PC-9 (cell line): ENCODE data around the gene INSIG2. TPM values are rescaled to one million over a fixed set of nuclear protein-coding genes. Genes with fewer than 3 reads are reported as not detected.
A peak's percentile ranks its signal among the peaks of the same experiment; 100 is the strongest.

Experiments
- BruUV-seq: library from RNA; stranded (reverse); fragments of 400-500 nt; replicated peaks from 2 replicates; lab custom pipeline; 2021; lab: Mats Ljungman, UMichigan
- CTCF ChIA-PET: fragments of 300-600 bp; sonication (Branson Sonifier 250); formaldehyde crosslinking; loops from one replicate; lab custom pipeline; 2022; ENCODE audit warnings: antibody characterized with exemption; lab: Charles Lee
- POLR2A ChIA-PET: fragments of 300-600 bp; sonication (Branson Sonifier 250); formaldehyde crosslinking; loops from one replicate; lab custom pipeline; 2022; ENCODE audit warnings: antibody characterized with exemption; ENCODE audit not compliant: unreplicated experiment; lab: Charles Lee
- DNase-seq, 2 experiments: peaks; one replicate each; pipeline versions ENCODE4 v3.0.0 to v3.0.0-alpha.2; 2015 to 2022; ENCODE audit warnings: mixed read lengths in 1 of 2
- H2AFZ ChIP-seq: fragments of 200-600 bp; sonication (generic); 2 replicates; pipeline ENCODE4 v1.8.1; 2017; ENCODE audit warnings: antibody characterized with exemption
- H3F3A ChIP-seq: fragments of 200-600 bp; sonication (generic); 2 replicates; pipeline ENCODE4 v1.8.1; 2017; ENCODE audit warnings: antibody characterized with exemption, mild to moderate bottlenecking, low read depth; ENCODE audit not compliant: insufficient read depth
- H3K27ac ChIP-seq: fragments of 200-600 bp; sonication (generic); 2 replicates; pipeline ENCODE4 v1.6.1; 2016; ENCODE audit warnings: mixed run types
- H3K27me3 ChIP-seq: fragments of 200-600 bp; sonication (generic); 2 replicates; pipeline ENCODE4 v1.6.1; 2016; ENCODE audit warnings: low read depth, mixed run types; ENCODE audit not compliant: insufficient read depth
- H3K36me3 ChIP-seq: fragments of 200-600 bp; sonication (generic); 2 replicates; pipeline ENCODE4 v1.6.1; 2016; ENCODE audit warnings: low read depth, mixed run types
- H3K4me1 ChIP-seq: fragments of 200-600 bp; sonication (generic); replicated peaks from 2 replicates; pipeline ENCODE4 v1.6.1; 2016; ENCODE audit warnings: mixed run types; ENCODE audit not compliant: insufficient read depth
- H3K4me2 ChIP-seq: fragments of 200-600 bp; sonication (generic); 2 replicates; pipeline ENCODE4 v1.6.1; 2017; ENCODE audit warnings: mixed run types
- H3K4me3 ChIP-seq: fragments of 200-600 bp; sonication (generic); 2 replicates; pipeline ENCODE4 v1.6.1; 2016; ENCODE audit warnings: mixed run types
- H3K79me2 ChIP-seq: fragments of 200-600 bp; sonication (generic); 2 replicates; pipeline ENCODE4 v1.6.1; 2017; ENCODE audit warnings: low read depth, mixed run types
- H3K9me2 ChIP-seq: fragments of 200-600 bp; sonication (generic); 2 replicates; pipeline ENCODE4 v1.8.1; 2017; ENCODE audit warnings: mild to moderate bottlenecking; ENCODE audit not compliant: insufficient read depth
- H3K9me3 ChIP-seq: fragments of 200-600 bp; sonication (generic); 2 replicates; pipeline ENCODE4 v1.8.1; 2016; ENCODE audit warnings: low read depth; ENCODE audit not compliant: insufficient read depth
- H4K20me1 ChIP-seq: fragments of 200-600 bp; sonication (generic); 2 replicates; pipeline ENCODE4 v1.8.1; 2017; ENCODE audit not compliant: insufficient read depth
- EZH2 ChIP-seq: fragments of 200-600 bp; sonication (generic); IDR thresholded peaks from 2 replicates; pipeline ENCODE4 v1.8.0; 2017; ENCODE audit warnings: antibody characterized with exemption, low read depth
- intact Hi-C: fragments of 100-400 bp; cut with micrococcal nuclease; formaldehyde crosslinking; loops from one replicate; pipeline ENCODE4 v1.10.0; 2022; ENCODE audit not compliant: unreplicated experiment
- total RNA-seq: library from RNA; stranded (reverse); gene quantifications from 2 replicates; pipeline ENCODE4 v1.2.3, GENCODE V29; 2021
- TF ChIP-seq, protein P1 (sequence below): fragments of 200-600 bp; sonication (generic); conservative IDR thresholded peaks from 2 replicates; pipeline ENCODE4 v1.6.1; 2017; ENCODE audit warnings: mixed run types, antibody characterized with exemption, mild to moderate bottlenecking, moderate library complexity

INSIG2 gene
- total RNA-seq, 1 experiment from 2014 or later, result 33.6 TPM

DNA sequence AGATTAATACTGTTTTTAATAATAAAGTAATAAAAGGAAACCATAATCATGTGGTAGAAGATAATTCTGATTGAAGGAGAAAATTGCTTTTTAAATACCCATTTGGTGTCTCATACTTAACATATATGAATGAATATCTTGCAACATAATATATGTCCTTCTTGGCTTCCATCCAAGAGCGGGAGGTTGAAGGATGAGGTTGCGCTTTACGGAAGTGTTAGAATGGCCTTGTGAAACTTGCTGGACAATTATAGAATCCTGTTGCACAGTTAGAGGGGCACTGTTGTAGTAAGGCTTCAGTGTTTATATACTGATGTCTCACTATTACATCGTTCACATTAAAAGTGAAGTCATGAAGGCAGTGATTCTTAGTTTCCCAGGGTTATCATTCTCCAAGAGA is 9.4 kb downstream of the INSIG2 start:
- no peaks in the 10 kb centered on the region for H3K9me2 ChIP-seq
- ChIA-PET CTCF (no interaction called here), POLR2A (no interaction called here)
- no peak overlapping the region for H3K4me3 ChIP-seq
- no peaks in the 10 kb centered on the region for H3K27me3 ChIP-seq
- H3F3A ChIP-seq, result peaks cover 6% of the 10 kb centered on the region; the same call in 1 of the 2 replicates
- TF ChIP-seq, protein P1, sequence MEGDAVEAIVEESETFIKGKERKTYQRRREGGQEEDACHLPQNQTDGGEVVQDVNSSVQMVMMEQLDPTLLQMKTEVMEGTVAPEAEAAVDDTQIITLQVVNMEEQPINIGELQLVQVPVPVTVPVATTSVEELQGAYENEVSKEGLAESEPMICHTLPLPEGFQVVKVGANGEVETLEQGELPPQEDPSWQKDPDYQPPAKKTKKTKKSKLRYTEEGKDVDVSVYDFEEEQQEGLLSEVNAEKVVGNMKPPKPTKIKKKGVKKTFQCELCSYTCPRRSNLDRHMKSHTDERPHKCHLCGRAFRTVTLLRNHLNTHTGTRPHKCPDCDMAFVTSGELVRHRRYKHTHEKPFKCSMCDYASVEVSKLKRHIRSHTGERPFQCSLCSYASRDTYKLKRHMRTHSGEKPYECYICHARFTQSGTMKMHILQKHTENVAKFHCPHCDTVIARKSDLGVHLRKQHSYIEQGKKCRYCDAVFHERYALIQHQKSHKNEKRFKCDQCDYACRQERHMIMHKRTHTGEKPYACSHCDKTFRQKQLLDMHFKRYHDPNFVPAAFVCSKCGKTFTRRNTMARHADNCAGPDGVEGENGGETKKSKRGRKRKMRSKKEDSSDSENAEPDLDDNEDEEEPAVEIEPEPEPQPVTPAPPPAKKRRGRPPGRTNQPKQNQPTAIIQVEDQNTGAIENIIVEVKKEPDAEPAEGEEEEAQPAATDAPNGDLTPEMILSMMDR, result no peak
- TF ChIP-seq EZH2, result no peak
- H3K9me3 ChIP-seq, result no peaks in the 10 kb centered on the region
- peaks cover 79% of the 10 kb centered on the region for H3K79me2 ChIP-seq
- H3K4me1 ChIP-seq, result peaks cover 12% of the 10 kb centered on the region
- H3K36me3 ChIP-seq, result peaks cover 58% of the 10 kb centered on the region
- peak overlapping the region; percentile 42 for H3K27ac ChIP-seq
- no peak overlapping the region for H3K4me2 ChIP-seq
- intact Hi-C loops, result no loop called here
- no peak overlapping the region for H2AFZ ChIP-seq
- DNase-seq, result peak in 1 of 2 experiments; percentile 47
- BruUV-seq, result no TSS peak
- H4K20me1 ChIP-seq, result no peaks in the 10 kb centered on the region

DNA sequence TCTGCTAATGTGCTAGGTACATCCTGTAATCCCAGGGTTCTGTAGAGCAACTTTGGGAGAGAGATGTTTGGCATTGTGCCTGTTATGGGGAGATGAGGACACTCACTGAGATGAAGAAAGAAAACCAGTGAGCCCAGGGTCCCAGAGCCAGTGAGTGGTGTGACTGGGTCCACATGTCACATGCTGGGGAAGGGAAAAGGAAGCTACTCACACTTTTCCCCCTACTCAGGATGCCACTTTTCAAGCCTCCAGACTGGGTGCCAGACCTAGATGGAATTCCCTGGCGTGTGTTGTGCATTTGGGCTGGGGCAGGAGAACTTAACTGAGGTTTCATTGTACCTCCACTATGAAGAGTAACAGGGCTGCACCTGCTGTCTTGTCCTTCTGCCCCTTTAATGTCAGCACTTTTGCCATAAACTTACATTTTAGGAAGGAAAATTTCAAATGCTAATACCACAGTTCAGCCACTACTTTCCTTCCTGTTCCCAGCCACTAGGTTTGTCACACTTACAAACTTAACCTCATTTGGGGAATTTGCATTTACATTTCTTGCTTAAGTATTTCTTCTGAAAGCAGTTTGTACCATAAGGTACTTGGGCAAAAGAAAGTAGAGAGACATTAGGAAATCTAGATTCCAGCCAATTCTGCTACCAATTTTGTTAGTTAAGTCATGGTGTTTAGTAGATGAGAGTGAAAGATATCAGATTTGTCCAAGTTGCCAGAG is 10.2 kb downstream of the INSIG2 start:
- no peaks in the 10 kb centered on the region for H3K27me3 ChIP-seq
- TF ChIP-seq, protein P1, result no peak
- no peak for TF ChIP-seq EZH2
- no peaks in the 10 kb centered on the region for H3K9me2 ChIP-seq
- no TSS peak for BruUV-seq
- no peaks in the 10 kb centered on the region for H3K9me3 ChIP-seq
- peaks cover 66% of the 10 kb centered on the region for H3K36me3 ChIP-seq
- DNase-seq, result peak in 1 of 2 experiments; percentile 32
- peak overlapping the region; percentile 42 for H3K27ac ChIP-seq
- no peak overlapping the region for H3K4me2 ChIP-seq
- peaks cover 12% of the 10 kb centered on the region for H3K4me1 ChIP-seq
- peaks cover 6% of the 10 kb centered on the region; the same call in 1 of the 2 replicates for H3F3A ChIP-seq
- ChIA-PET CTCF (no interaction called here), POLR2A (no interaction called here)
- no peak overlapping the region for H2AFZ ChIP-seq
- peaks cover 76% of the 10 kb centered on the region for H3K79me2 ChIP-seq
- no peaks in the 10 kb centered on the region for H4K20me1 ChIP-seq
- intact Hi-C loops, result no loop called here
- H3K4me3 ChIP-seq, result no peak overlapping the region

DNA sequence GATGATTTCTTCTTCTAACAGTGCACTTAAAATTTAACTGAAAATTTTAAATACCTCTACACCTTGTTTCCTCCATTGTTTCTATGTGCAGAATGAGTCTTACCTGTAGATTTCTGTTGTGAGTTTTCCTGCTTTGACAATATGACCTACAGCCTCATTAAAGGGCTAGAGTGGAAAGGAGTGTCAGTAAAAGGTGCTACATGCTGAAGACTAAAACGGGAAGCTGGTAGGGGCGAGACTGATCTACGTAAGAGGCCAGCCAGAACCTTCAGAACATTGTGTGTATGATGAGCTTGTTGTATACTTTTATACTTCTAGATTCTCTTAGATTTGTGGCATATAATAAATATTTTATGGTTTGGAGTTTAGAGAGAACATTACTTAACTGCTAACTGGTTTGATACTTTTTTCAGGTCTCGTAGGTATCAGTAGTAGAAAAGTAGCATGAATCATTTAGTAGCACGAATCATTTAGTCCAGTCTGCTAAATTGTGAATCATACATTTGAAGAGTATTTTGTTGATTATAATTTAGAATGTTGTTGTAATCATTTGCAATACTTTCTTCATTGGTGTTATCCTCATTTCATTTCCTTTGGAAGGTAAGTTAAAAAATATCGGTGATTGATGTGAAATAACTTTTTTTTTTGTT is 14.3 kb downstream of the INSIG2 start:
- POLR2A ChIA-PET, result no interaction called here
- peak in 1 of 2 experiments; percentile 31 for DNase-seq
- no peaks in the 10 kb centered on the region for H3K27me3 ChIP-seq
- no TSS peak for BruUV-seq
- H3K4me2 ChIP-seq, result no peak overlapping the region
- H3K36me3 ChIP-seq, result peaks cover 88% of the 10 kb centered on the region
- H3K79me2 ChIP-seq, result peaks cover 40% of the 10 kb centered on the region
- H3K4me3 ChIP-seq, result no peak overlapping the region
- H4K20me1 ChIP-seq, result no peaks in the 10 kb centered on the region
- H3F3A ChIP-seq, result peaks cover 10% of the 10 kb centered on the region; the same call in 1 of the 2 replicates
- TF ChIP-seq EZH2, result no peak
- TF ChIP-seq, protein P1, result no peak
- intact Hi-C loops, result no loop called here
- H2AFZ ChIP-seq, result no peak overlapping the region
- H3K27ac ChIP-seq, result peak overlapping the region; percentile 42
- H3K9me3 ChIP-seq, result no peaks in the 10 kb centered on the region
- CTCF ChIA-PET, result interaction anchor here (0.7 kb wide), 1 partner anchor 1043 kb away, joined by 3 read pairs; no protein-coding TSS in a partner anchor
- H3K9me2 ChIP-seq, result no peaks in the 10 kb centered on the region
- no peaks in the 10 kb centered on the region; the same call in 1 of the 2 replicates for H3K4me1 ChIP-seq
